22Rv1 (cell line): ENCODE data around the gene GBF1.

Experiments
- CTCF ChIP-seq: fragments of 450-650 bp; IDR thresholded peaks from 2 replicates; pipeline ENCODE4 v1.5.1; 2017; ENCODE audit warnings: mild to moderate bottlenecking
- ZFX ChIP-seq: fragments of 450-650 bp; IDR thresholded peaks from 2 replicates; pipeline ENCODE4 v1.6.1; 2017; ENCODE audit warnings: antibody characterized with exemption, borderline replicate concordance

DNA sequence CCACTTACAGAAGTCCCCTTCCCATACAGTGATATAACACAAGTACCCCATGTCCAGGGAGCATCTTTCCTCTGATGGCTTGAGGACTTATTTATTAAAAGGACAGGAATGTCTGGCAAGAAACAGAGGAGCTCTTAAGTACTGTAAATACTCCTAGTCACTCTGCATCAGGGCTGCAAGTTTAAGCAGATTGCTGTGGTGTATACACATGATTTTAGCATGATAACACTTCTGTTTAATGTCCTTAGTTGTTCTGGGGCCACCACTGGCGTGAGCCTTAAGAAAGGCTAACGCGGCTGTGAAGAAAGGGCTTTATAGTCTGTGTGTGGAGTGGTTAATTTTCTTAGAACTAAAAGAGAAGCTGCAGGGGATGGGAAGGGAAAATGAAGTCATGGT is 65.7 kb downstream of the GBF1 start:
- TF ChIP-seq CTCF (no peak), ZFX (no peak)
